Stimulated activated CD4-positive, alpha-beta T cell treated with anti-CD3 and anti-CD28 coated beads, Interleukin-1b, Interleukin-23, amount 100 ng/mL, for 24 hours (primary cell): ENCODE measurements around the gene TYK2.
"Not testable (repeated sequence)": the region's sequence is repeated elsewhere in the genome, so short reads cannot be mapped to it uniquely, and the experiment has no call there.

Experiments used
- DNase-seq, 4 experiments: peaks; one replicate each; pipeline ENCODE4 v3.0.0-alpha.2; 2020; ENCODE audit warnings: low read depth in 4 of 4, low spot score in 1 of 4

Gene TYK2

GRCh38 chr19:10377140-10377640 lies 3.2 kb downstream of the TYK2 start:
- not testable (repeated sequence) for DNase-seq

GRCh38 chr19:10374931-10375330 lies 5.4 kb downstream of the TYK2 start:
- no peak for DNase-seq

GRCh38 chr19:10372690-10373089 lies 7.7 kb downstream of the TYK2 start:
- no peak for DNase-seq

DNA sequence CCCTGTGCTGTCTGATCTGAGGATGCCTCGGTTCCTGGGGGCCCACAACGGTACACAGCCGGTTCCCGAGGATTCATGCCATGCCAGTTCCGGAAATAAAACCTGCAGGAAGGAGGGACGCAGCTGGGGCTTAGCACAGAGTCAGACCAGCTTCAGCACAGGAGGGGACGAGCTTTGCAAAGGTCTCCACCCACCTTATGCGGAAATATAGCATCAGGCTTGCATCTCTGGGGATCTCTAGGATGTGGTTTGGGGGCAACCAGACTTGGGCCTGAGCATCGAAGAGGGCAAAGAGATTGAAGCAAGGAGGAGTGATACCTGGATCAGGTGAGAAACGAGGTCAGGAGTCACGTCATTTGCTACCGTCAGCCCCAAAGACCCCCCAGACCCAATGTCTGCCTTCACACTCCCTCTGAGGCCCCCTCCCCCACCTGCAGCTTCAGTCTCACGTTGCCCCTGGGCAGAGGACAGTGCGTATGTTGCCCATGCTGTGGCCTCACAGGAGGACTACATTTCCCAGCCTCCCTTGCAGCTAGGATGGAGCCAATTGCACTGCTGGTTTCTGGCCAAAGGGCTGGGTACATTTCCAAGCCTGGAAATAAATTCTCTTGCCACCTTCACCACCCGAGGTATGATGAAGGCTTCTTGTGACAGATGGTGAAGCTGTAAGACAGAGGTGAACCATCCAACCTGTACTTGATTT lies 12.1 kb downstream of the TYK2 start:
- DNase-seq: no peak

GRCh38 chr19:10366950-10367512 lies 13.3 kb downstream of the TYK2 start:
- DNase-seq: not testable (repeated sequence)

GRCh38 chr19:10365518-10365917 lies 14.9 kb downstream of the TYK2 start:
- no peak for DNase-seq

- no peak for DNase-seq
These were observed 15.7 kb downstream of the TYK2 start for GRCh38 chr19:10364644-10365043.

DNA sequence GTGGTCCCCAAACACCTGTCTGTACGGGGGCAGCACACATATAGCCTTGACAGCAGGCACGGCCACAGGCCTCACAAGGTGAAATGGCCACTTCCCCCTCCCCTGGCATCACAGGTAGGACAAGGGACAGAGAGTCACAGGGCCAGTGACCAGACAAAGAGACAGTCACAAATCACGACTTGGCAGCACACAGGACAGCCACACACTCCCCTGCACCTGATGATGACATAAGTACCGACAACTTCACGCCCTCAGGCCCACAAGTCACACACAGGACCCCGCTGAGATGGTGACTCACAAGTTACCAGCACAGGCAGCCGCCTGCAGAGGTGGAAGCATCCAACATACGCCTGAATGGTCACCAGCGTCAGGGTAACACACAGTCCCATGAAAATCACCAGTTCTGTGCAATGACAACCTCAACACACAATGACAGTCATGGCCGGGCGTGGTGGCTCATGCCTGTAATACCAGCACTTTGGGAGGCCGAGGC lies 16.5 kb downstream of the TYK2 start:
- DNase-seq: no peak

- DNase-seq: no peak
These were observed 18.1 kb downstream of the TYK2 start for GRCh38 chr19:10362259-10362658.

DNA sequence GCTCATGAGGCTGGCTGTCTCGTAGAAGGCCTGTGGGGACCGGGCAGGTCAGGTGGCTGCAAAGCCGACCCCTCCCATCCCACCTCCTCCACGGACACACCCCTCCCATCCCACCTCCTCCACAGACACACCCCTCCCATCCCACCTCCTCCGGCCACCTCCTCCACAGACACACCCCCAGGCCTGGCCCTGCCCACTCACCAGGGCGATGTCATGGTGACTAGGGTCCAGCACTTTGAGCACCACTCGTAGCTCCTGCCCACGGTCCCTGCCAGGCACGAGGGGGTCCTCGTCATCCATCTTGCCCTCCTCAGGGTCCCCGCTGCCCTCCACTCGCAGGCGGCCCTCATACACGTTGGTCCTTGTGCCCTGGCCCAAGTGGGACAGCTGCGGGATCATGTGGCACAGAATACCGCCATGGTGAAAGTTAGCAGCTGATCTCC lies 18.8 kb downstream of the TYK2 start:
- DNase-seq: no peak

DNA sequence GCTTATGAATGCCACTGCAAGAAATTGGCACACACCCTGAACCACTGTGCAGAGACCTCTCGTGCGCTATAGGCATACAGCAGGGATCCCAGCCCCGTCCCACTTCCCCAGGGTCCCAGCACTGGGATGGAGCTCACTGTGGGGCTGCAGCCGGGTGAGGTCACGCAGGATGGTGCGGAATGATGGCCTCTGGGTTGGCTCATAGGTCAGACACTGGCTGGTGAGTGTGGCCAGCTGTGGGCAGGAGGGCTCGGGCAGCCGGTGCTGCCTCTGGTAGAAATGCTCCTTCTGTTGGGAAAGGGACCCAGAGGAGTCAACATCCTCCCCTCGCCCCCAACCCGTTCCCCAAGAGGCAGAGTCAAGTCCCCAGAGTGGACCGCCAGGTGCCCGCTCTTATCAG lies 23.9 kb downstream of the TYK2 start:
- DNase-seq: no peak

GRCh38 chr19:10353793-10354391 lies 26.5 kb downstream of the TYK2 start:
- peak in 2 of 4 experiments; percentile 31 to 49 for DNase-seq

DNA sequence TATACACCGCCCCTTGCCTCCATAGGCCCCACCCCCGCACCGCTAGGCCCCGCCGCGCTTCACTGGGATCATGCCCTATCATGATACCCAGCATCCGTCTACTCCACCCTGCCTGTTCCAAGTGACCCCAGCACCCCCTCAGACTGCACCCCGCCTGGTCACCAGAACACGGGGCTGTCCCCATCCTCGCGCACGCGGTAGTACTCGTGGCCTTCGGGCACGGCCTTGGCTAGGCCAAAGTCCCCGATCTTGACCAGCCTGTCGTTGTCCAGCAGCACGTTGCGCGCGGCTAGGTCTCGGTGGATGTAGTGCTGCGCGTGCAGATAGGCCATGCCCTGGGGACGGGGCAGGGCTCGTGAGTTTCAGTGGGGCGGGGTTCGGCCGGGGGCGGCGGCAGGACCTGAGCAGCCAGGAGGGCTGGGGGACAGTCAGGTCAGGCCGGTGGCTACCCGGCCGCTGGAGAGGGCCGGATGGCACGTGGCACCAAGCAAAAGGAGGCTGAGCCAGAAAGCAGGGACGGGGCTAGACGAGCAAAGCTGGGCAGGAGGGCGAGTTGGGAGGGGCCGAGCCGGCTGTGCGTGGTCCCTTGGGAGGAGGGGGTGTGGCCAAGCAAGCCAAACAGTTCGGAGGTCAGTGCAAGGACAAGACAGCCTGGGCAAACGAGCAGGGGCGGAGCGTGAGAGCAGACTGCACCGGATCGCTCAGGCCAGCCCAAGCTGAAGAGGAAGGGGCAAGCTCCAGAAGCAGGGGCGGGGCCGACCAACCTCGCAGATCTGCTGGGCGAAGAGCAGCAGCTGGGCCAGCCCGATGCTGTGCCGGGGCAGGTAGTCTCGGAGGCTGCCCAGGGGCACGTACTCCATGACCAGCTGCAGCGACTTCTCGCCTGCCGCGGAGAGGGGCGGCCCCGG lies 27.4 kb downstream of the TYK2 start:
- no peak for DNase-seq

- no peak for DNase-seq
These were observed 33.9 kb downstream of the TYK2 start for GRCh38 chr19:10346509-10346908.

- no peak for DNase-seq
These were observed 35.6 kb downstream of the TYK2 start for GRCh38 chr19:10344780-10345179.

GRCh38 chr19:10343495-10343894 lies 36.9 kb downstream of the TYK2 start:
- no peak for DNase-seq

- DNase-seq: no peak
These were observed 40.4 kb downstream of the TYK2 start for GRCh38 chr19:10339977-10340376.

DNA sequence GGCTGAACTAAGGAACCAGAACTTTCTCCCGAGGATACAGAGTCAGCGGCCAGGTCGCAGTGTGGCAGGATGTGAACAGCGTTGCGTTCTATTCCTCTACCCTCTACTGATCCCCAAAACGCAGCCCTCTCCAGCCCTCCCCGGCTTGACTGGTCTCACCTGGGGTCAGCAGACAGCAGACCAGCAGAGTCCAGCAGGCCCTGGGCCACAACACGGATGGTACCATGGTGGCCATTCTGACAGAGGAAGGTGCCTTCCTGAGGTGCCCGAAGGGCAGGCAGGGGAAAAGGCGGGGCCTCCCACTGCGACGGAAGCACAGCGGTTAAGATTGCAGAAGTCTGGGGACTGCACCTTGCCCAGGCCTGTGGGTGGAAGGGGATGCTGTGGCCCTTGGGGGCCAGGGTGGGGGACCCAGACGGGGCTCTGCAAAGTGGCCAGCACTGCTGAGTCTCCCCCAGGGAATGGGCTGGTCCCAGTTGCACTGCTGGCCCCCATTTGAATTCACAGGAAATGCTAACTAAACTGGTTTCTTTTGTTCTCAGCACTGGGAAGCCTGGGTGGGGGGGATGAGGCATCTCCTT lies 40.9 kb downstream of the TYK2 start, which contains the start of gene ICAM3:
ICAM3 (minus strand) TSS at position 245 of the 581 bp plus-strand sequence; CDS start at position 235, 10 bp downstream.
- DNase-seq: peak; percentile 26 to 56 (median 36)

DNA sequence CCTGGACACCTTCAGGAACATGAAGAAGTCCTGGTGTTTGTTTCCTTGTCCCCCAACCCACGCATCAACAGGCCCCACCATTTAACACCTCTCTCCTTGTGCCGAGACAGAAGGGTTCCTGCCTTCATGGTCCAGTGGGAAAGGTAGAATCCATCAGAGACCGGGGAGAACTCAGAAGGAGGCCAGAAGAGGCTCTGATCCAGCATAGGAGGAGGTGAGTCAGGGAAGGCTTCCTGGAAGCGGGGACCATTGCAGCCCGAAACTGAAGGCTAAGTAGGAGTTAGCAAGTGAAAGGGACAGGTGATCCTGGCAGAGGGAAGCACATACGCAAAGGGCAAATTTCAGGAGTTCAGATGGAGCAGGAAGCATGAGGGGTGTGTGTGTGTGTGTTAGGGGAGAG lies 41.4 kb downstream of the TYK2 start:
- no peak for DNase-seq

DNA sequence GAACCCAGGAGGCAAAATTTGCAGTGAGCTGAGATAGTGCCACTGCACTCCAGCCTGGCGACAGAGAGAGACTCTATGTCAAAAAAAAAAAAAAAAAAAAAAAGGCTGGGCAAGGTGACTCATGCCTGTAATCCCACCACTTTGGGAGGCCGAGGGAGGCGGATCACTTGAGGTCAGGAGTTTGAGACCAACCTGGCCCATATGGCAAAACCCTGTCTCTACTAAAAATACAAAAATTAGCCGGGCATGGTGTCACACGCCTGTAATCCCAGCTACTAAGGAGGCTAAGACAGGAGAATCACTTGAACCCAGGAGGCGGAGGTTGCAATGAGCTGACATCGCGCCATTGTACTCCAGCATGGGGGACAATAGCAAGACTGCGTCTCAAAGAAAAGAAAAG lies 43.6 kb downstream of the TYK2 start:
- not testable (repeated sequence) for DNase-seq
